GM23338 (cell line): ENCODE data around the gene SLC43A3. TPM values are rescaled to one million over a fixed set of nuclear protein-coding genes. Genes with fewer than 3 reads are reported as not detected.
A peak's percentile ranks its signal among the peaks of the same experiment; 100 is the strongest.

ENCODE experiments used
- ATAC-seq: fragments of 200-7000 bp; cut with Tn5 transposase; 3 replicates; pipeline ENCODE4 v1.9.1; 2020
- DNase-seq: peaks from one replicate; pipeline ENCODE4 v3.0.0-alpha.2; 2015; ENCODE audit warnings: low spot score
- H2AFZ ChIP-seq: fragments of 200-600 bp; sonication (generic); 2 replicates; pipeline ENCODE4 v1.8.0; 2016; ENCODE audit warnings: antibody characterized with exemption, mild to moderate bottlenecking, moderate library complexity
- H3F3A ChIP-seq: fragments of 200-600 bp; sonication (generic); replicated peaks from 2 replicates; pipeline ENCODE4 v1.8.0; 2017; ENCODE audit warnings: antibody characterized with exemption, mixed run types, low read depth
- H3K27ac ChIP-seq: fragments of 200-600 bp; sonication (generic); 2 replicates; pipeline ENCODE4 v1.6.1; 2016; ENCODE audit warnings: low read depth
- H3K27me3 ChIP-seq: fragments of 200-600 bp; sonication (generic); 2 replicates; pipeline ENCODE4 v1.8.0; 2016; ENCODE audit warnings: mild to moderate bottlenecking, mixed run types, moderate library complexity; ENCODE audit not compliant: insufficient read depth
- H3K36me3 ChIP-seq: fragments of 200-600 bp; sonication (generic); 2 replicates; pipeline ENCODE4 v1.8.0; 2016; ENCODE audit warnings: mild to moderate bottlenecking; ENCODE audit not compliant: insufficient read depth
- H3K4me1 ChIP-seq: fragments of 200-600 bp; sonication (generic); 2 replicates; pipeline ENCODE4 v1.8.0; 2016; ENCODE audit warnings: mild to moderate bottlenecking, moderate library complexity; ENCODE audit not compliant: insufficient read depth
- H3K4me2 ChIP-seq: fragments of 200-600 bp; sonication (generic); 2 replicates; pipeline ENCODE4 v1.7.1; 2017; ENCODE audit warnings: mixed run types
- H3K4me3 ChIP-seq: fragments of 200-600 bp; sonication (generic); 2 replicates; pipeline ENCODE4 v1.6.1; 2016; ENCODE audit warnings: mixed run types
- H3K79me2 ChIP-seq: fragments of 200-600 bp; sonication (generic); replicated peaks from 2 replicates; pipeline ENCODE4 v1.8.0; 2017; ENCODE audit warnings: mild to moderate bottlenecking; ENCODE audit not compliant: insufficient read depth
- H3K9me2 ChIP-seq: fragments of 200-600 bp; sonication (generic); 2 replicates; pipeline ENCODE4 v1.8.0; 2017; ENCODE audit not compliant: insufficient read depth
- H4K20me1 ChIP-seq: fragments of 200-600 bp; sonication (generic); replicated peaks from 2 replicates; pipeline ENCODE4 v1.8.0; 2017; ENCODE audit warnings: mild to moderate bottlenecking; ENCODE audit not compliant: insufficient read depth
- H3K27ac Mint-ChIP-seq: 2 replicates; pipeline ENCODE4 v1.8.0; 2020; ENCODE audit warnings: inconsistent platforms, mild to moderate bottlenecking, moderate library complexity, mixed read lengths
- H3K27me3 Mint-ChIP-seq: 3 replicates; pipeline ENCODE4 v1.8.0; 2022; ENCODE audit warnings: low read depth, mild to moderate bottlenecking, moderate library complexity, mixed read lengths, inconsistent platforms; ENCODE audit not compliant: insufficient read depth, poor library complexity
- H3K36me3 Mint-ChIP-seq: 3 replicates; pipeline ENCODE4 v1.8.0; 2021; ENCODE audit warnings: low read depth, mild to moderate bottlenecking, inconsistent platforms, moderate library complexity, mixed read lengths
- H3K4me1 Mint-ChIP-seq: 3 replicates; pipeline ENCODE4 v1.8.0; 2020; ENCODE audit warnings: mild to moderate bottlenecking, inconsistent platforms, mixed read lengths
- H3K4me3 Mint-ChIP-seq: 3 replicates; pipeline ENCODE4 v1.8.0; 2021; ENCODE audit warnings: moderate library complexity, mild to moderate bottlenecking, inconsistent platforms, mixed read lengths
- H3K9me3 Mint-ChIP-seq: 3 replicates; pipeline ENCODE4 v1.8.0; 2020; ENCODE audit warnings: moderate library complexity, mild to moderate bottlenecking, inconsistent platforms, mixed read lengths
- CREB1 ChIP-seq: fragments of 250-450 bp; sonication (Bioruptor Pico); IDR thresholded peaks from 2 replicates; pipeline ENCODE4 v1.5.0; 2020; ENCODE audit warnings: low read depth, mild to moderate bottlenecking, moderate library complexity
- CTCF ChIP-seq, 2 experiments: fragments of 200-600 bp in 1 of 2; sonication (generic) in 1 of 2; conservative IDR thresholded peaks; 2 replicates each; pipeline versions ENCODE4 v1.5.1 to v1.6.1; 2016 to 2017; ENCODE audit warnings: antibody characterized with exemption in 2 of 2, low read depth in 2 of 2, mild to moderate bottlenecking in 2 of 2, moderate library complexity in 1 of 2
- ETS1 ChIP-seq: IDR thresholded peaks from 2 replicates; pipeline ENCODE4 v1.6.1; 2016; ENCODE audit warnings: antibody characterized with exemption
- EZH2phosphoT487 ChIP-seq: fragments of 200-600 bp; sonication (generic); IDR thresholded peaks from one replicate; pipeline ENCODE4 v1.8.1; 2018; ENCODE audit warnings: antibody characterized with exemption; ENCODE audit not compliant: unreplicated experiment
- JUNB ChIP-seq: IDR thresholded peaks from one replicate; pipeline ENCODE4 v1.6.1; 2016; ENCODE audit warnings: antibody characterized with exemption; ENCODE audit not compliant: unreplicated experiment
- NANOG ChIP-seq: IDR thresholded peaks from 2 replicates; pipeline ENCODE4 v1.6.1; 2016; ENCODE audit warnings: antibody characterized with exemption, borderline replicate concordance
- POLR2AphosphoS5 ChIP-seq: IDR thresholded peaks from 2 replicates; pipeline ENCODE4 v1.6.1; 2016; ENCODE audit warnings: antibody characterized with exemption, low read depth
- REST ChIP-seq: IDR thresholded peaks from one replicate; pipeline ENCODE4 v1.6.1; 2018; ENCODE audit warnings: antibody characterized with exemption; ENCODE audit not compliant: unreplicated experiment
- STAT1 ChIP-seq: IDR thresholded peaks from one replicate; pipeline ENCODE4 v1.6.1; 2016; ENCODE audit warnings: antibody characterized with exemption; ENCODE audit not compliant: unreplicated experiment
- ZNF114 ChIP-seq: fragments of 250-450 bp; sonication (Bioruptor Pico); IDR thresholded peaks from 2 replicates; pipeline ENCODE4 v1.5.0; 2020; ENCODE audit warnings: mild to moderate bottlenecking, moderate library complexity
- ZNF331 ChIP-seq: fragments of 250-450 bp; sonication (Bioruptor Pico); IDR thresholded peaks from 2 replicates; pipeline ENCODE4 v1.5.0; 2020; ENCODE audit warnings: low read depth, mild to moderate bottlenecking, moderate library complexity
- polyA plus RNA-seq: library from polyadenylated mRNA; unstranded; fragments of >200 nt; fragmentation: Nextera tagmentation; extraction: Ambion mirVana; gene quantifications from 2 replicates; pipeline ENCODE4 v1.2.1, GENCODE V29; 2016
- total RNA-seq: library from RNA; depleted of rRNA; stranded (reverse); fragments of >200 nt; shearing (Covaris generic); gene quantifications from 2 replicates; pipeline ENCODE4 v1.2.3, GENCODE V29; 2014

Gene SLC43A3
- total and polyA plus RNA-seq, 2 experiments from 2014 or later, result 14.3 to 24.8 TPM

GRCh38 chr11:57474017-57474802, 47.3 kb upstream of the SLC43A3 start:
- Mint-ChIP-seq H3K36me3 (peaks cover 29% of the 10 kb centered on the region), H3K4me3 (0 out of 3 replicates have a peak overlapping the region, but pooled peaks have one; percentile 5), H3K27me3 (peaks cover 43% of the 10 kb centered on the region), H3K4me1 (peaks cover 53% of the 10 kb centered on the region), H3K9me3 (no peaks in the 10 kb centered on the region; the same call in 2 of the 3 replicates), H3K27ac (no peak overlapping the region)
- DNase-seq, result peak; percentile 47
- Histone ChIP-seq H3K27ac (no peak overlapping the region), H3K79me2 (no peaks in the 10 kb centered on the region), H3K27me3 (peaks cover 42% of the 10 kb centered on the region), H3K4me2 (peak overlapping the region; percentile 60; the same call in 1 of the 2 replicates), H3K4me3 (no peak overlapping the region), H3F3A (peaks cover 16% of the 10 kb centered on the region; the same call in 1 of the 2 replicates), H3K4me1 (peaks cover 52% of the 10 kb centered on the region), H3K9me2 (no peaks in the 10 kb centered on the region), H3K36me3 (no peaks in the 10 kb centered on the region), H4K20me1 (no peaks in the 10 kb centered on the region; the same call in 1 of the 2 replicates), H2AFZ (no peak overlapping the region)
- TF ChIP-seq CTCF (conservative IDR thresholded peaks at IDR 0.05; ENCODE audit: low read depth in 2 of 2) (no peak), REST (no peak), ZNF331 (CRISPR knock-in tag) (no peak), NANOG (no peak), POLR2AphosphoS5 (no peak), EZH2phosphoT487 (no peak), ZNF114 (CRISPR knock-in tag) (no peak), JUNB (no peak)
- peak; percentile 10 for ATAC-seq

- peaks cover 39% of the 10 kb centered on the region for H3K27me3 ChIP-seq
- no peak overlapping the region for H3K27ac Mint-ChIP-seq
- H3K4me3 ChIP-seq, result no peak overlapping the region
- H3K4me1 Mint-ChIP-seq, result peaks cover 54% of the 10 kb centered on the region
- no peaks in the 10 kb centered on the region for H3K9me2 ChIP-seq
- H3K4me3 Mint-ChIP-seq, result peak overlapping the region; percentile 21; the same call in 1 of the 3 replicates
- H3K27ac ChIP-seq, result no peak overlapping the region
- H3F3A ChIP-seq, result peaks cover 22% of the 10 kb centered on the region; the same call in 1 of the 2 replicates
- no peak for DNase-seq
- H4K20me1 ChIP-seq, result no peaks in the 10 kb centered on the region; the same call in 1 of the 2 replicates
- peaks cover 53% of the 10 kb centered on the region for H3K4me1 ChIP-seq
- no peaks in the 10 kb centered on the region for H3K79me2 ChIP-seq
- peaks cover 35% of the 10 kb centered on the region for H3K36me3 Mint-ChIP-seq
- ATAC-seq, result no peak
- no peaks in the 10 kb centered on the region for H3K36me3 ChIP-seq
- no peak overlapping the region for H2AFZ ChIP-seq
- no peaks in the 10 kb centered on the region; the same call in 2 of the 3 replicates for H3K9me3 Mint-ChIP-seq
- peak overlapping the region; percentile 41; the same call in 1 of the 2 replicates for H3K4me2 ChIP-seq
- peaks cover 40% of the 10 kb centered on the region for H3K27me3 Mint-ChIP-seq
- no peak for TF ChIP-seq JUNB
- no peak for TF ChIP-seq ETS1
- TF ChIP-seq STAT1, result no peak
- TF ChIP-seq NANOG, result no peak
- TF ChIP-seq CREB1, result no peak
- TF ChIP-seq POLR2AphosphoS5, result no peak
- no peak for TF ChIP-seq CTCF (conservative IDR thresholded peaks at IDR 0.05; ENCODE audit: low read depth in 2 of 2)
Observed at GRCh38 chr11:57473285-57473841, 46.4 kb upstream of the SLC43A3 start.
